Measurements from ENCODE around the gene RACK1.

The RACK1 gene

DNA sequence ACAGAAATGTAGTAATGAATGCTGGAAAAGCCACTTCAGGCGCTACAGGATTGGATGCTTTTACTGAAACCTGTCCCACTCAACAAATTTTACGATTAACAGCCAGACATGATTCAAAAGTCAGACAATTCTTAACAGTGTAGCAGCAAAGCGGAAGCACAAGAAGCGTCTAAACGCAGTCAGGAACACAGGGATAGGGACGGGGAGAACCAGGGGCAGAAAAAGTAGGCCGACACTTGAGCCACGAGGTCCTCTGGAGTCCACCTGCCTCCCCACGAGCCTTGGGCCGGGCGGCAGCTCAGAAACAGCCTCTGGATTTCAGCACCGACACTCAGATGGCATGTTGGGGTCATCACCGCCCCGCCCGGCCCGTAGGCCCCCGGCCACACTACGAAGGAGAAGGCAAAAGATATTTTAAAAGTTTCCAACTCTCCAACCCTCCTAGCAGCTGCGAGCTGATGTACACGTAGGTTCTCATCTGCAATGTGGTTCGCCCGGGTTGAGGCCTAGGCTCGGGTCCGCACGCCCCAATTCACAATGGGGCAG lies 615 bp downstream of the RACK1 start:
- Histone ChIP-seq H3K4me1 (ENCODE audit: insufficient read depth, insufficient read length) (peaks cover 3% of the 10 kb centered on the region), H3K36me3 (ENCODE audit: insufficient read depth, insufficient read length, low read length) (peaks cover 56% of the 10 kb centered on the region), H3K9me3 (ENCODE audit: insufficient read depth, low read length) (no peaks in the 10 kb centered on the region), H3K4me3 (ENCODE audit: insufficient read length, low read depth) (peak overlapping the region; percentile 97), H3K27me3 (ENCODE audit: insufficient read depth, insufficient read length) (no peaks in the 10 kb centered on the region), H3K9ac (ENCODE audit: insufficient read length, low read depth) (peak overlapping the region; percentile 99)
- DNase-seq (ENCODE audit: low read depth, low spot score): no peak
- TF ChIP-seq YY1 (IDR thresholded peaks at IDR 0.05; ENCODE audit: insufficient read depth, insufficient read length) (no peak), SUZ12 (IDR thresholded peaks at IDR 0.05; ENCODE audit: extremely low read depth, insufficient read depth, insufficient read length) (no peak), ZNF274 (IDR thresholded peaks at IDR 0.05; ENCODE audit: low read depth, low read length) (no peak)

DNA sequence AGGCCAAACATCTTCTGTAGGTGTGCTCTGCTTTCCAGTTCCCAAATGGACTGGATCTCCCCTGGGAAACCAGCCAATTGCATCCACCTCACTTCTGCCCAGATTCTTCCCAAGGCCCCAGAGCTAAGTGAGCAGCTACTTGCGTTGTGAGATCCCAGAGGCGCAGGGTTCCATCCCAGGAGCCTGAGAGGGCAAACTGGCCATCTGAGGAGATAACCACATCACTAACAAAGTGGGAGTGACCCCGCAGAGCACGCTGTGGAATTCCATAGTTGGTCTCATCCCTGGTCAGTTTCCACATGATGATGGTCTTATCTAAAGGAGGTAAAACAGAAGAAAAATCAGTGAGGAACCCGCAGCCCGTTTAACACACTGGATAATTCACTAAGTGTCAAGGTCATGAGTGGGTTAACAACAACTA lies 1.7 kb downstream of the RACK1 start:
- Histone ChIP-seq H3K9me3 (ENCODE audit: insufficient read depth, low read length) (no peaks in the 10 kb centered on the region), H3K36me3 (ENCODE audit: insufficient read depth, insufficient read length, low read length) (peaks cover 62% of the 10 kb centered on the region), H3K9ac (ENCODE audit: insufficient read length, low read depth) (peak overlapping the region; percentile 99), H3K4me3 (ENCODE audit: insufficient read length, low read depth) (peak overlapping the region; percentile 97), H3K27me3 (ENCODE audit: insufficient read depth, insufficient read length) (no peaks in the 10 kb centered on the region), H3K4me1 (ENCODE audit: insufficient read depth, insufficient read length) (peaks cover 3% of the 10 kb centered on the region)
- no peak for DNase-seq (ENCODE audit: low read depth, low spot score)
- TF ChIP-seq SUZ12 (IDR thresholded peaks at IDR 0.05; ENCODE audit: extremely low read depth, insufficient read depth, insufficient read length): no peak
- TF ChIP-seq ZNF274 (IDR thresholded peaks at IDR 0.05; ENCODE audit: low read depth, low read length): no peak
- no peak for TF ChIP-seq YY1 (IDR thresholded peaks at IDR 0.05; ENCODE audit: insufficient read depth, insufficient read length)

DNA sequence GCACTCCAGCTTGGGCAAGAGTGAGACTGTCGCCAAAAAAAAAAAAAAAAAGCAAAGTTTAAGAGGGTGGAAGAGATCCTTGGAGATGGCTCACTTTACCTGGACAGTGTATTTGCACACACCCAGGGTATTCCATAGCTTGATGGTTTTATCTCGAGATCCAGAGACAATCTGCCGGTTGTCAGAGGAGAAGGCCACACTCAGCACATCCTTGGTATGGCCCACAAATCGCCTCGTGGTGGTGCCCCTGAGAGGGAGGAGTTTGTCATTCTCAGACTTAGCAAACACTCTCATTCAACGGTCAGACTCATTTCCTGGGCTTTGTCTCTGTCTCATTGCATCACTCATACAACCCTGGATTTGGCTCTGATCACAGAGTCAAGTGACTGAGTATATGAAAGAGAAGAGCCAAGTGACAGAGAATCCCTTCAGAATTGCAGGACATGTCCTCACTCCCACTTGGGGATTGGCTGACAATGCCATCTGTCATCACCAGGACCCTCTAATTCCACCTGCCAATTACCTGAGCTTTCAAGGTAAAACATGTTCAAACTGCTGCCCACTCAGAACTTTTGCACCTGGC lies 2.2 kb downstream of the RACK1 start:
- peak overlapping the region; percentile 97 for H3K4me3 ChIP-seq (ENCODE audit: insufficient read length, low read depth)
- DNase-seq (ENCODE audit: low read depth, low spot score): no peak

DNA sequence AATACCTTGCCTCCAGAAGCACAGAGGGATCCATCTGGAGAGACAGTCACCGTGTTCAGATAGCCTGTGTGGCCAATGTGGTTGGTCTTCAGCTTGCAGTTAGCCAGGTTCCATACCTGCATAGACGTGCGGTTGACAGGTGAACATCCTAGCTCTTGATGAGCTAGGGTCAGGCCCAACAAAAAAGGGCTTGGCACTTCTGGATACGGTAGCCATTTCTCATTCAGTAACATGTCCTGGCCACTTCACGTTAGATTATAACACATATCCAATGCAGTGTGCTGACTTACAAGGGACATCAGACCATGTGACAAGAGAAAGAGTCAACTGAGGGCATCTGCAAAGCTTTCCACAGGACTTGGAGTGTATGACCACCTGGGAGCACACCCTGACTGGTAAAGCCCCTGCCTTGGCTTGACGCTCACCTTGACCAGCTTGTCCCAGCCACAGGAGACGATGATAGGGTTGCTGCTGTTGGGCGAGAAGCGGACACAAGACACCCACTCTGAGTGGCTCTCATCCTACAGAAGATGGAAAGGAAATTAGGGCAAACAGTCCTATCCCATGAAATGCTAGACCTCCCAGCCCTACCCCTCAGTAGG lies 4.5 kb downstream of the RACK1 start:
- H3K4me3 ChIP-seq (ENCODE audit: insufficient read length, low read depth): no peak overlapping the region

More for the DNA sequence above, 2.2 kb downstream of the RACK1 start:
- H3K4me1 ChIP-seq (ENCODE audit: insufficient read depth, insufficient read length): peaks cover 3% of the 10 kb centered on the region
- peaks cover 68% of the 10 kb centered on the region for H3K36me3 ChIP-seq (ENCODE audit: insufficient read depth, insufficient read length, low read length)
- H3K9me3 ChIP-seq (ENCODE audit: insufficient read depth, low read length): no peaks in the 10 kb centered on the region
- no peaks in the 10 kb centered on the region for H3K27me3 ChIP-seq (ENCODE audit: insufficient read depth, insufficient read length)
- TF ChIP-seq YY1 (IDR thresholded peaks at IDR 0.05; ENCODE audit: insufficient read depth, insufficient read length) (no peak), SUZ12 (IDR thresholded peaks at IDR 0.05; ENCODE audit: extremely low read depth, insufficient read depth, insufficient read length) (no peak), ZNF274 (IDR thresholded peaks at IDR 0.05; ENCODE audit: low read depth, low read length) (no peak)
- peak overlapping the region; percentile 99 for H3K9ac ChIP-seq (ENCODE audit: insufficient read length, low read depth)

DNA sequence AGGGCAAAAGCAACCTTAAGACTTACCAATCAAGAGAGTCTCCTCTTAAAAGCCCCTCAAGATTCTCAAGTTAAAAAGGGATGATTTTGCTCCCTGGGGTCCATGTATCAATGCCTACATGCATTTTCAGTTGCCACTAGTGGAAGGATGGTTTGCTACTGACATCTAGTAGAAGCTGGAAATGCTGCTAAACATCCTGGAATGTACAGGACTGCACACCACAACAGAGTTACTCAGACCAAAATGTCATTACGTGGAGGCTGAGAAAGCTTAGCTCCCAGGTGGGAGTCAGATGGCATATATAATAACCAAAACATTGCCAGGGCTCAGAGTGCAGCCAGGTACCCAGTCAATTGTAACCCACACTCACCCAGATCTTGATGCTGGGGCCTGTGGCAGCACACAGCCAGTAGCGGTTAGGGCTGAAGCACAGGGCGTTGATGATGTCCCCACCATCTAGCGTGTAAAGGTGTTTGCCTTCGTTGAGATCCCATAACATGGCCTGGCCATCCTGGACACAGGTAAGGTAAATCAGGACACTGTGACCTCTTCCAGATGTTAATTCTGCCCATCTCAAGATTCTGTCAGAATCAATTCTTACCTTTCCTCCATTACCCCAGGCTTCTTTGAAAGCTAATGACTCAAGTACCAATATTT lies 5.8 kb downstream of the RACK1 start:
- H3K4me3 ChIP-seq (ENCODE audit: insufficient read length, low read depth): no peak overlapping the region
- no peaks in the 10 kb centered on the region for H3K9me3 ChIP-seq (ENCODE audit: insufficient read depth, low read length)
- DNase-seq (ENCODE audit: low read depth, low spot score): no peak
- no peak for TF ChIP-seq ZNF274 (IDR thresholded peaks at IDR 0.05; ENCODE audit: low read depth, low read length)
- TF ChIP-seq YY1 (IDR thresholded peaks at IDR 0.05; ENCODE audit: insufficient read depth, insufficient read length): no peak
- no peak for TF ChIP-seq SUZ12 (IDR thresholded peaks at IDR 0.05; ENCODE audit: extremely low read depth, insufficient read depth, insufficient read length)
- H3K4me1 ChIP-seq (ENCODE audit: insufficient read depth, insufficient read length): no peaks in the 10 kb centered on the region
- H3K27me3 ChIP-seq (ENCODE audit: insufficient read depth, insufficient read length): no peaks in the 10 kb centered on the region
- peaks cover 86% of the 10 kb centered on the region for H3K36me3 ChIP-seq (ENCODE audit: insufficient read depth, insufficient read length, low read length)
- H3K9ac ChIP-seq (ENCODE audit: insufficient read length, low read depth): no peak overlapping the region

More for the DNA sequence above, 4.5 kb downstream of the RACK1 start:
- Histone ChIP-seq H3K4me1 (ENCODE audit: insufficient read depth, insufficient read length) (no peaks in the 10 kb centered on the region), H3K36me3 (ENCODE audit: insufficient read depth, insufficient read length, low read length) (peaks cover 82% of the 10 kb centered on the region), H3K27me3 (ENCODE audit: insufficient read depth, insufficient read length) (no peaks in the 10 kb centered on the region), H3K9me3 (ENCODE audit: insufficient read depth, low read length) (no peaks in the 10 kb centered on the region), H3K9ac (ENCODE audit: insufficient read length, low read depth) (no peak overlapping the region)
- DNase-seq (ENCODE audit: low read depth, low spot score): no peak
- no peak for TF ChIP-seq SUZ12 (IDR thresholded peaks at IDR 0.05; ENCODE audit: extremely low read depth, insufficient read depth, insufficient read length)
- TF ChIP-seq YY1 (IDR thresholded peaks at IDR 0.05; ENCODE audit: insufficient read depth, insufficient read length): no peak
- no peak for TF ChIP-seq ZNF274 (IDR thresholded peaks at IDR 0.05; ENCODE audit: low read depth, low read length)

DNA sequence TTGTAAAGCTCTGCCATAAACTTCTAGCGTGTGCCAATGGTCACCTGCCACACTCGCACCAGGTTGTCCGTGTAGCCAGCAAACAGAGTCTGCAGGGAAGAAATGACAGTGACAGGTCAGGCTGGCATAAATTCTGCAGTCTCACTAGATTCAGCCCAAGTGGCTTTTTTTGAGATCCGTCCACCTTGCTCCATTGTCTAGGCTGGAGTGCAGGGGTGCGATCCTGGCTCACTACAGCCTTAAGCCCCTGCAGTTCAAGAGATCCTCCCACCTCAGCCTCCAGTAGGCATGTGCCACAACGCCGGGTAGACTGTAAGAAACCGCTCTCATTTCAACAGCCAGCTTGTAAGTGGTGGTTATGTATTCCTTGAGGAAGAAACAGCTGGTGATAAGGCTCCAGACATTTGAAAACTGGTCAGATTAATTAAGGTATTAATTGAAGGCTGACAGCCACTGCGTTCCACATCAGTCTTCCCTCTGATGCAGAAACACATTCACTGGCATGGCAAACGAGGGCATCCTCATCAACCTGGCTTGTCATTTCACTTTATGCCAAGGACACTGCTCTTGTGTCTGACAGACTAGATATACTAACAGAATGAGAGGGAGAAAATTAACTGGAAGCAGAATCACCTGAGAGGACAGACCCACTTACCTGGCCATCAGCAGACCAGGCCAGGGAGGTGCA lies 6.6 kb downstream of the RACK1 start:
- Histone ChIP-seq H3K9ac (ENCODE audit: insufficient read length, low read depth) (no peak overlapping the region), H3K4me1 (ENCODE audit: insufficient read depth, insufficient read length) (no peaks in the 10 kb centered on the region), H3K36me3 (ENCODE audit: insufficient read depth, insufficient read length, low read length) (peaks cover 86% of the 10 kb centered on the region), H3K9me3 (ENCODE audit: insufficient read depth, low read length) (no peaks in the 10 kb centered on the region), H3K4me3 (ENCODE audit: insufficient read length, low read depth) (no peak overlapping the region), H3K27me3 (ENCODE audit: insufficient read depth, insufficient read length) (no peaks in the 10 kb centered on the region)
- TF ChIP-seq ZNF274 (IDR thresholded peaks at IDR 0.05; ENCODE audit: low read depth, low read length): no peak
- no peak for TF ChIP-seq YY1 (IDR thresholded peaks at IDR 0.05; ENCODE audit: insufficient read depth, insufficient read length)
- TF ChIP-seq SUZ12 (IDR thresholded peaks at IDR 0.05; ENCODE audit: extremely low read depth, insufficient read depth, insufficient read length): no peak
- DNase-seq (ENCODE audit: low read depth, low spot score): no peak
